Esophagus mucosa (tissue), 1 donor: ENCODE results near the gene SS18L1. TPM values are rescaled to one million over a fixed set of nuclear protein-coding genes. Genes with fewer than 3 reads are reported as not detected.

Experiments used
- ATAC-seq: fragments of 200-7000 bp; cut with Tn5 transposase; one replicate; pipeline ENCODE4 v1.9.1; 2020
- total RNA-seq: library from RNA; stranded (reverse); gene quantifications from one replicate; pipeline ENCODE4 v1.2.4, GENCODE V29; 2023
- donor health status: DM: yes; HTN: yes; CAD: no.

Gene SS18L1
- total RNA-seq, 1 donor from 2014 or later = 6.9 TPM

- ATAC-seq = no peak
Observed at GRCh38 chr20:62197311-62197710, 53.7 kb downstream of the SS18L1 start.

- ATAC-seq = no peak
Observed at GRCh38 chr20:62197801-62198200, 54.2 kb downstream of the SS18L1 start.

GRCh38 chr20:62198496-62198895 is 54.9 kb downstream of the SS18L1 start:
- ATAC-seq = no peak

- no peak for ATAC-seq
Observed at GRCh38 chr20:62198931-62199330, 55.4 kb downstream of the SS18L1 start.

DNA sequence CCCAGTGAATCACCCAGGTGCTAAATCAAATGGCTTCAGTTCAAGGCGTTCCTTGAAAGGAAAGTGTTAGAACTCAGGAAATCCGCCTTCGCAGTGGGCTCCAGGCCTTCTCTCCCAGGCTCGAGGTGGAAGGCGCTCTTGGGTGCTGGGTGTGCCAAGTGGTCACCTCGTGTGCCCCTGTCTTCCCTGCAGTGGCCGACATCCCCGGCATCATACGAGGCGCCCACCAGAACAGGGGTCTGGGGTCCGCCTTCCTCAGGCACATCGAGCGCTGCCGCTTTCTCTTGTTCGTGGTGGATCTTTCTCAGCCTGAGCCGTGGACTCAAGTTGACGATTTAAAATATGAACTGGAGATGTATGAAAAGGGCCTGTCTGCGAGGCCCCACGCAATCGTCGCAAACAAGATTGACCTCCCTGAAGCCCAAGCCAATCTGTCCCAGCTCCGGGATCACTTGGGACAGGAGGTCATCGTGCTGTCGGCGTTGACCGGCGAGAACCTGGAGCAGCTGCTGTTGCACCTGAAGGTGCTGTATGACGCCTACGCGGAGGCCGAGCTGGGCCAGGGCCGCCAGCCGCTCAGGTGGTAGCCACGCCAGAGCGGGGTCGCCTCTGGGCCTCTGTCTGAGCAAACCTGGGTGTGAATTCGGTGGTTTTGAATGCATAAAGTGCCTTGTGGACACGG is 57.1 kb downstream of the SS18L1 start:
- ATAC-seq = no peak

GRCh38 chr20:62201173-62202082 is 57.9 kb downstream of the SS18L1 start:
- peak; percentile 30 for ATAC-seq

DNA sequence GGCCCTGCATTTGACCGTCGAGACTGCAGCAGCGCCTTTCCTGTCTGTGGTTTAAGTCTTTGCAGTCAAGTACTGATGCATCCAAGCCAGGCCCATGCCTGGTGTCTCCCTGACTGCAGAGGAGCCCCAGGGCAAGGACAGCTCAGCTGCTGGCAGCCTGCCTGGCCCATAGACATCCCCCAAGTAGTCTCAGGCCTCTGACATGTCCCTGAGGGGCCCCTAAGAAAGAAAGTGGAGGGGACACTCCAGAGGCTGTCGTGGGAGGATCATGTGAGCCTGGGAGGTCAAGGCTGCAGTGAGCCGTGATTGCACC is 58.5 kb downstream of the SS18L1 start:
- ATAC-seq = peak; percentile 16

DNA sequence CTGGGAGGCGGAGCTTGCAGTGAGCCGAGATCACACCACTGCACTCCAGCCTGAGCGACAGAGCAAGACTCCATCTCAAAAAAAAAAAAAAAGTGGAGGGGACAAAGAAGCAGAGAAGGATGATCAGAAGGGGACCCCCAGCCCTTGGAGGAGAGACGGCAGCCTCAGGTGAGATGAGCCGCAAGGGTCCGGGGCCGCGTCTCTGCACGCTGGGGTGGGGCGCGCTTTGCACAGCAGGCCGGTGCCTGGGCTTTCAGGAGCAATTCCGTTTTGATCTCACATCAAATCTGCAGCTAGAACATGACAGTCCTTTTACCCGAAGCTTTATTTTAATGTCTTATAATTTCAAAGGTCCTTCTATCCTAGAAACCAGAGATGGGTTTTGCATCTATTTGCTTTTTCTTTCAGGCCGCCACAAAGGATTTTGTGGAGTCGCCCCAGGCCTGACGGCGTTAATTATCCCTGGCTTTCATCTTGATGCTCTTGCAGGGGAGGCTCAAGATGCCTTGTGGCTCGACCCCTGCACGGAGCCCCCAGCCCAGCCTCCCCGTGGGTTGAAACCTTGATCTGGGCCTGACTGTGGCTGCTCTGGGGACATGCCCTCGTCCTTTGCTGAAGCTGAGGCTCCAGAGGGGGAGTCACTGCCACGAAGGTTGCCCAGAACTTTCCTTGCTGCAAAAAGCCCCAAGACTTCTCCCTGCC is 59.3 kb downstream of the SS18L1 start:
- ATAC-seq = no peak

DNA sequence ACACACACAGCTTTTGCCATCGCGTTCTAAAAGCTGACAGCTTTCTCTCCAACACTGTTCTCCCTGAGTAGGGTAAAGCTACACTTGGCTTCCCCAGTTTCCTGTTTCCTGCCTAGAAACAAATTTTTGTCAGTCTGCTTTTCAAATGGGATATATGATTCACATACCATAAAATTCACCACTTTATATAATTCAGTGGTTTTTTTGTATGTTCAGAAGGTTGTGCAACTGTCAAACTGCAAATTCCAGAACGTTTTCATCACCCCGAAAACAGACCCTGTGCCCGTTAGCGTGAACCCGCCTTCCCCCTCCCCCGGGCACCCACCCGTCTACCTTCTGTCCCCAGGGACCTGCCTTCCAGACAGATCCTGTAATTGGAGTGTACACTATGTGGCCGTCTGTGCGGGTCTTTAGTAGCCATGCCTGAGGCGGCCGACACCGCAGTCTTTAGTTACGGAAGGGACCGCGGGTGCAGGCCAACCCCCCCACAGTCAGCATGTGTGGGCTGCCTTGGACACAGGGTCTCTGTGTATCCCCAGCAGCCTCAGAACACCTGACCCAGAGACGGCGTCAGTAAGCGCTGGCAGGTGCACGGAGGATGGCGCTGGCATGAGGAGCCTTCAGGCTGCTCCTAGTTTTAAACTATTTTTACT is 59.9 kb downstream of the SS18L1 start:
- no peak for ATAC-seq

DNA sequence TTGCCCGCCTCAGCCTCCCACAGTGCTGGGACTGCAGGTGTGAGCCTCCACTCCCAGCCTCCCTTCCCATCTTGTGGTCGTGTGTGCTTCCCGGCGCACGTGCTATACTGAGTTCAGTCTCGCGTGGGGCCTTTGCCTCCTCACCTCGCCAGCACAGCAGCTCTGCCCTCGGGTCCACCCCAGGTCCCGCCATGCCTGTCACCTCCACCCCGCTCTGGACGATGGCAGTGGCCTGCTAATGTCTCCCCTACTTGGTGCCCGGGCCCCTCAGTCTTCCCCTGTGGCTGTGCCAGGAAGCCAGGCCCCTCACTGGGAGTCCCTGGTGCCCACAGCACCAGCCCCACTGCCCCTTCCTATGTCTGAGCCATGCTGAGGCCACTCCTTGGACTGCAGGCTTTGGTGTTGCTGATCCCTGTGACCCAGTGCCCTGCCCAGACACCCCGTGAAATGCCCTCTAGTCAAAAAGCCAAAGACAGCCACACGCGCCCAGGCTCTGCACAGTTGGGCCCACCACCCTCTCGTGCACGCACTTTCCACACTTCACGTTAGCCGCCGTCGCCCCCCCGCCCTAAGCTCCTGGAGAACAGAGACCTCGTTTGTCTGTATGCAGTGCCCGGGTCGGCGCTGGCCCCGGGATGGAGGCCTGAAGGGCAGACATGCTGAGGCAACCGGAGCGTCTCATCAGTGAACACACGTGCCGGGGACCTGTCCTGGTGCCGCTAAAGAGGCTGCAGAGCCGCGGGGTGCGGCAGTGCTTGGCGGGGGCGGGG is 62.2 kb downstream of the SS18L1 start:
- no peak for ATAC-seq

DNA sequence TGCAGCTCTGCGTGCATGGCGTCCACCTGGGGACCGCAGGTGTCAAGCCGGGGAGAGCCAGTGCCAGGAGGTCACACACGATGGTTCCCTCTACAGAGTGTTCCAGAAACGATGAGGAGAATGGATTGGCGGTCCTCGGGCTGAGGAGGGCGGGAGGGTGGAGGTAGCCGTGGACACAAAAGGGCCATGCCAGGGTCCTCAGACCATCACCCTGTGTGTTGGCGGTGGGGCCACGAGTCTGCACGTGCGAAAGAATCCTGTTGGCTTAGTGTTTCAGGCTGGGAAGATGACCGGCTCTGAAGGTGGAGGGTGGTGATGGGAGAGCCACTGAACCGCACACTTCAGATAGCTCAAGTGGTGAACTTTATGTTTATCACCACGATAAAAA is 62.8 kb downstream of the SS18L1 start:
- ATAC-seq = no peak

- ATAC-seq = no peak
Observed at GRCh38 chr20:62208061-62208794, 64.7 kb downstream of the SS18L1 start.

- ATAC-seq = peak; percentile 25
Observed at GRCh38 chr20:62208795-62209755, 65.5 kb downstream of the SS18L1 start.

DNA sequence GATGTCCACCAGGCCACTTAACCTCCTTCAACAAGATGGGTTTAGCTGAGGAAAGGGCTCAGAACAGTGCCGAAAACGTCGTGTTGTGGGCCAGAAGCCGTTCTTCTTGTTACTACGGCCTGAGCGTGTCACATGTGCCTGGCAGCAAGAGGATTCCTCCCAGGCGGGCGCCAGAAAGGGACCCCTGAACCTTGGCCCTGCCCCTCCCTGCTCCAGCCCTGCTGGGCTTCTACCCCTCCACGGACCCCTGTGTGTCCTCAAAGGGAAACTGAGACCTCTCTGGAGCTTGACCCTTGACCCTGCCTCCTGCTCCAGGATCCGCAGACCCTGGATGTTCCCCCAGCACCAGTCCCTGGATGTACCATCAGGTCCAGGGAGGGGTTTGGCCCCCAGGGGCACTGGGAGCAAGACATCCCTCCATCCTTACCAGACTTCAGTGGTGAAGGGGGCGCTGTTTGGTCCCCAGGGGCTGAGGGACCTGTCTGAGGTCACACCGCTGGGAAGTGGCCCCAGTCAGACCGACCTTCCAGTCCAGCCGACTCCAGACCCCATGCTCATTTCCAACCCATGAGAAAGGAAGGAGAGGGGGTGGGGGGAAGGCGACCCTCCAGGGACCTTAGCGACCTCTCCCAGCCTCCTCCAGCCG is 66.4 kb downstream of the SS18L1 start:
- no peak for ATAC-seq

- ATAC-seq = no peak
Observed at GRCh38 chr20:62210496-62210855, 66.9 kb downstream of the SS18L1 start.

GRCh38 chr20:62211216-62211615 is 67.6 kb downstream of the SS18L1 start:
- no peak for ATAC-seq

DNA sequence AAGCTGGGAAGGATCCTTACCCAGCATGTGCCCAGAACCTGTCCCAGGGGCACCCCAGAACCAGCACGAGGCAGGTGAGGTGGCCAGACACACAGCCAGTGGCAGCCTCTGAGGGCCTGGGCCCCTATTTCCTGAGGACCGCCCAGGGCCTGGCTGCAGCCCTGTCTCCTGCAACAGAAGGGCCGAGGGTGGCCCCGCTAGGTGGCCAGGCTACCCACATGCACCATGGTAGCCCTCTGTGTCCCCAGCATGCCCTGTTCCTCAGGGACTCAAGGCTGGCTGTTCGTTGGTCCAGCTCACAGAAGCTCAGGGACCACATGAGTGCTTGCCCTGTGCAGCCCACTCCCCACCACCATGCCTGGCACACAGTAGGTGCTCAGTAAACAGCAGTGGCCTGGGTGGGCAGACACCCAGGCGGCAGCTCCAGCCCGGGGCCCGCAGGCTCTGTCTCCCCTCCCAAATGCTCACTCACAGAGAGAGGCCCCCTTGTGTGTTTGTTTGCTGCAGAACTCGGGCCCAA is 68.3 kb downstream of the SS18L1 start:
- ATAC-seq = no peak

DNA sequence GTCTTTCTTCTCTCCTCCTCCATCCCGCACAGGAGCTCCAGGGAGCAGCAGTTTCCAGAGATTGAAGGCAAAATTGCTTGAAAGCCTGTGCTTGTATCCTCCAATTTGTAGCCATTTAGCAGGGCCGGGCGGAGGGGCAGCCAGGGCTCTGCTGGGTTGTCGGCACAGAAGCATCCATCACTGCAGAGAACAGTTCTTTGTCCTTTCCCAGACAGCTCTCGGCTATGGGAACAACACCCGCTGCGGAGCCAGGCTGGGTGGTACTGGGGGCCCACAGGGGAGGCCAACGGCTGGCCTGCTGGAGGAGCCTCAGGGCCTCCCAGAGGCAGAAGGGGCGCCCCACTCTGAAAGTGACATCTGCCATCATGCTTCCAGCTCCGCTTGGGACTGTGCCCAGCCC is 68.7 kb downstream of the SS18L1 start:
- no peak for ATAC-seq

GRCh38 chr20:62214067-62214466 is 70.5 kb downstream of the SS18L1 start:
- no peak for ATAC-seq
